NCI-H146 treated with DMSO at 0.1 percent for 48 hours (cell line): Measurements from ENCODE around the gene EPHA4.
A peak's percentile ranks its signal among the peaks of the same experiment; 100 is the strongest.

Experiments
- DNase-seq: peaks from one replicate; lab custom pipeline; 2025; ENCODE audit not compliant: unreplicated experiment; lab: John Stamatoyannopoulos, UW

The EPHA4 gene

DNA sequence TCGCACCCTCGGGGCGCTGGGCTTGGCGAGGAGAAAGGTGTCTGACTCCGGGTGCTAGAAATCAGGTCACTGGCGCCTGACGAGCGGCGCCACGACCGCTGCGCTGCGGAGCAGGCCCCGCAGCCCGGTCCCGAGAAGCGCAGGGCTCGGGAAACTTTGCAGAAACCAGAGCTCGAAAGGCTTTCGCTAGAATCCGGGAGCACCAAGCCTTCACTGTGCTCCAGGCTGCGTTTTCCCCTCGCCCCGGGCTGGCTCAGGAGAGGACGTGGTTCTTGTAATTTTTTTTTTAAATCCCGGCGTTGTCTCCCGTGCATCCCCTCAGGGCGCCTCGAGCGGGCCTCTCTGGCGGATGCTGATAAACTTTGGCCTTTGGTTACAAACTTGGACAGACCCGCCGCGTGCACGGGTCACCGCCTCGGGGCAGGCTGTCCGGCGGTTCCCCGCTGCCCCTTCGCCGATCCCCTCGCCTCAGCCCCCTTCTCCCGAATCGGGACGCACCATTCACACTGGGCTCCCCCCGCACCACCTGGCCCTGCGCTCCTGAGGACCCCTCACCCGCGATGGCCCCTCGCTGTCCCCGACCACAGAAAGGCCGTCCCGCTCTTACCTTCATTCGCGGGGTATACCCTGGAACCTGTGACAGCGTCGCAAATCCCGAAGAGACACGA is 419 bp downstream of the EPHA4 start:
- DNase-seq: no peak

DNA sequence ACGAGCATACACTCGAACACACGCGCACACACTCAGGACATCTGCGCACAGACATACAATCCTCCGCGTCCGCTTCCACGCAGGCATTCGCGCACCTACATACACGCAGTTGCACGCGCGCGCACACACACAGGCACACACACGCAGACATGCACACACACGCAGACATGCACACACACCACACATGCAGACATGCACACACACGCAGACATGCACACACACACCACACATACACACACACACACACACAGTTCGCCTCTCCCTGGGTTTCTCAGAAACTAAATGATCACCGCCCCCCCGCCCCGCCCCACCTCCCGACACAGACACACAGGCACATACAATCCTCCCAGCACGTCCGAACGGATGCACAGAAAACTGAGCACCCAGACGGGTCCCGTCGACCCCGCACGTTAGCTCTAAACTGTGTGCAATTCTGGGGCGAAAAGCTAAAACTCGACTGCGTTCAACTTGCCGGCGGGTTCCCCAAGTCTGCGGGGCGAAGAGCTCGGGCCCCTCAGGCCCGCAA is 1.0 kb downstream of the EPHA4 start:
- no peak for DNase-seq

DNA sequence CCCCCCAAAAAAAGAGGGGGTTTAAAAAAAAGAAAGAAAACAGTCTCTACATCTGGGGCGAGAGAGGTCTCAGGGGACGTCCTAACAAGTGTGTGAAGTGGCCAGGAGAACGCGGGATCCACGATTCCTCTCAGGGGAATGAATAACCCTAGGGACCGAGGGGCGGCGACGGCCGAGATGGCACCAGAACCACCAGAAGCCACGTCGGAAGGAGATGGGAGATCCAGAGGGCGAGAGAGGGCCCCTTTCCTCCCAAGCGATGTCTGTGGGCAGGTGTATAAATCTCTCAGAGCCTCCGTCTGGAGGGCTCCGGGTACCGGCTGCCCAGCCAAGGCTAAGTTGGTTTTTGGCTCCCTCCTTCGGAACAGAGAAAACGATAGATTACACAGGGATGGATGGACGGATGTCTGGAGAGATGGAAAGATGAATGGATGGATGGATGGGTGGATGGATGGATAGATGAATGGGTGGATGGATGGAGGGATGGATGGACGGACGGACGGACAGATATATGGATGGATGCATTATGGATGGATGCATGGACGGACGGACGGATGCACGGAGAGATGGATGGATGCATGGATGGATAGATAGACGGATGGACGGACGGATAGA is 1.7 kb downstream of the EPHA4 start:
- DNase-seq: peak; percentile 4

DNA sequence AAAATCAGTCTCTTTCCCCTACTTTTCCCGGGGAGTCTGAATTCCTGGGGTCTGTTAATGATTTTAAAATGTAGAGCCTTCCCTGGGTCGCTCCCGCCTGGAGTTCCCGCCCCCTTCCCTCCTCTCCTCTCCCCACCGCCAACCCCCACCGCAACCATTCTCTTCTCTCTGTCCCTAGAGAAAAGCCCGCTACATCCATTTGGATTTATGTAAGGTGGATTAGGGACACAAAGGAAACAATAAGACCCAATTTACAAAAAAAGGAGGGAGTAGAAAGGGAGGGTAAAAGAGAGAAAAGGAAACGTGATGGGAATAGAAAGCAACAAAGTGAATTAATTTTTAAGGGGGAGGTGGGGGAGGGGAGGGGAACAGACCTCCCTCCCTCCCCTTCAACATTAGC is 2.2 kb downstream of the EPHA4 start:
- no peak for DNase-seq

DNA sequence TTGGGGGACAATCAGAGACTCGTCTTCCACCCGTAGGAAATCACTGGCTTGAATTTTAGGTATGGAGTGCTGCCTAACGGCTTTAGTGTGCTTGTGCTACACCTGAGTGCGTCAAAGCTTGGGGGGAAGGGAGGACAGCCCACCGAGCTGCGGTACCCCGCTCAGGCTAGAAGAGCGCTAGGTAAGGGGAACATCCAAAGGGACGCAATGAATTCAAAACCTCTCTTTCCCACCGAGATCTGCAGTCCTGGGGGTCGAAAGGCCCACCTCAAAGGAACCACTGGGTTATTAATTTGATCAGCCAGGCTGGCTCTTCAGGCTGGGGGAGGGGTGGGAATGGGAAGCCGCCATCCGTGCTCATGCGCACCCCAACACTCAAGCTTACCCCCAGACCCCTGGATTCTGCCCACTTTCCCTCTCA is 2.7 kb downstream of the EPHA4 start:
- DNase-seq: no peak

DNA sequence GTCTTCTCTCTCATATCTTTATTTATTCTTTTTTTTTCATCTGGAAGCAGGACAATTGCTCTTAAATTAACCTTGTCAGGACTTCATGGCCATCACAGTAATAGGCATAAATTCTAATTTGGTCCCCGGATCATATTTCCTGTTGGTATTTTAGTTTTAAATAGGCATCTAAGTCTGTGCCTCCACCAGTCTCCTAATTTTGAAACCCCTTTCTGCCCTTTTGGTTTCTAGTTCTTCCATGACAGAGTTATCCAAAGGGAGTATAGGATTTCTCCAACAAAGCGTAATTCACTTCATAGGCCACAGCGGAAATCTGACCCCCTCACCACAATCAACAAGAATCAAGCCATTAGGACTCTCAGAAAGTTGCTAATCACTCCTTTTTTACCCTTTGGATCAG is 3.8 kb downstream of the EPHA4 start:
- no peak for DNase-seq

DNA sequence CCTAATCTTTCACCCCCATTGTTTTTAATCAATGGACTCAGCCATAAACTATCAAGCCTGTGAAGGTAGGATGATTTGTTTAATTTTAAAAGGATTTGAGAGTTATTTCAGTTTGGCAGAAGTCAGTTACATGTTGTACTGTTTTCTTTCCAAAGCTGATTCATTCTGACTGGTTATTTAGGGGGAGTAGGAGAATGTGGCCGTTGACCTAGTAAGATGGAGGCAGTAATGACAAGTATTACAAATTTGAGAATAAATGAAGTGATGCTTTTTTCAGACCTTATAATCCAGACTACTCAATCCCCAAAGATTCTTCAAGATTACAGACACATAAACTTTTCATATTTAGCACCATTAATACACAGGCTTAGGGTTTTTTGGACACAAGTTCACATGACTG is 4.3 kb downstream of the EPHA4 start:
- no peak for DNase-seq

DNA sequence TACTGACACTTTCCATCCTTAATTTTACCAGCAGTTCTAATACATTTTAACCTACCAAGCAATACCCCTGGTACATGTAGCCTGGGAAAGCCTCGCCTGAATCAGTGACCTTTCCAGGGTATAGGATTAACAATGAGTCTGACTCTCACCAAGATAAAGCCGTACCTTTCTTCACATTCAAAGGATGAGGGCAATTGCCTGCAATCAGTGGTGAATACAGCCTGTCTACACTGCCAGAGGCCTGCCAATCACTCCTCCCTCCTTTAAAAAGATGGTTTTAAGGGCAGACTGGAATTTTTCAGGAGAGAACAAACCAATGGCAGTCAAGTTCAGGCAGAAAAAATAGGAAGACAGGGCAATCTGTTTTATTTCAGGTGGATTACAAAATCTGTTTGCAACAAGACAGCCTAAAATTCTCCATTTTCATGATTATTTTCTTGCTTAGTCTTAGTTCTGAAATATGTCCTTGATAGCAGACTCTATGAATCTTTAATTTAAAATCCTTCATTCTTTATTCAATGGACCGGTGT is 4.8 kb downstream of the EPHA4 start:
- no peak for DNase-seq

DNA sequence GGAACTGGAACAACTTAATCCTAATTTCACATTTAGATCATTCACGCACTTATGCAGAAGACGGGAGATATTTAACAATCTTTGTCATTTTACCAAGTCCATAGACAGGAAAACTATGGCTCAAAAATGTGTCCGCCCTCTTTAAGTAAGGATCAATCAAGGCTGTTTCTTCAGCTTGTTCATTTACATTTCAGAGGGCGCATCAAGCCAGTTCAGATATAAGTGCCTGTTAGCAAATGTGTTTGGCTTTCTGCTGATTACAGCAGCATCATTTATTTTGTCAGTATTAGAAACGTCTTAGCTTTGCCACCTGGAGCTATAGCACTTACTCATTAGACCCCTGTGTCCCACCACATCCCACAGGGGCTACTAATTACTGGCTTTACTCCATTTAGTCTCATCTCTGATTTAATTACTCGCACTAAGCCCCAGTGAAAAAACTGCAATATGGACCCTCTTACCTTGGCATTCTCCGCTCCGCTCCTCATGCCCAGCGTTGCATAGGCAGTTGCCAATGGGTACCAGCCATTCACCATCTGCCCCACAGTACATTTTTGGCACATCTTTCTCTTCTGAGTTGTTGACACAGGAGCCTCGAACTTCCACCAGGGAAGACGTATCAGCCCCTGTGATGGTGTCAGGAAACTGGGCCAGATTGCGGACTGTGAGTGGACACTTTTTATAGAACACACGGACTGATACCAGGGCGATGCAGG is 8.7 kb downstream of the EPHA4 start:
- no peak for DNase-seq

DNA sequence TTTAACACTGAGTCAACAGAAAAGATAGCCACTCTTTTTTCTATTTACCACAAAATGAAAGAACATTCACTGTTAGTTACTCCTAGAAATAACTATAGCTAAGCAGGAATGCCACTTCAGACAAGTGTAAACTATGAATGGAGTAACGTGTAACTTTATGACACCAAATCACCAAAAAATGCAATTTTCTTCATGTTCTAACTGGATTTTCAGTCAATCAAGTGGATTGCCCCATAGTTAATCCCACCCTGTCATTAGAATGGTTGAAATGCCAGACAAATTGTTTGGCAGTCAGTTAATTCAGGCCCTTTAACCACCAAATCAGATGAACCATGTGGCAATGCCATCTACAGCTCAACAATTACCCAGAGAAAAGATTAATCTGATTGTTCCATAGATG is 9.9 kb downstream of the EPHA4 start:
- no peak for DNase-seq

DNA sequence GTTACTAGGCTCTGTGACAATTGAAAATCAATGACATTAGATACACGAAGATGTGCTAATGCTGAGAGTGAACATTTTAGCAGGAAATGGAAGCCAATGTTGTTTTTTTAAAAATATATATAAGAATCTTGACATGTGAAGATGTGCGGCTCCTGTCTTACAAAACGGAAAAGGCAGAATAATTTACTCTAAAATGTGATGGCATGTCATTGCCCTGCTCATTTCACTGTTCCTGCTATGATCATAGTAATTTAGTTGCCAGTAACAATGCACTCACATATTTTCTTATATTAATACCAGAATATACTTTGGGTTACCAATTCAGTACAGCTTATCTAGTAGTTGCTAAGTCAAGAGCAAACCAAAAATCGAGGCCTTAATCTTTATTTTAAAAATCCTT is 10.3 kb downstream of the EPHA4 start:
- no peak for DNase-seq

DNA sequence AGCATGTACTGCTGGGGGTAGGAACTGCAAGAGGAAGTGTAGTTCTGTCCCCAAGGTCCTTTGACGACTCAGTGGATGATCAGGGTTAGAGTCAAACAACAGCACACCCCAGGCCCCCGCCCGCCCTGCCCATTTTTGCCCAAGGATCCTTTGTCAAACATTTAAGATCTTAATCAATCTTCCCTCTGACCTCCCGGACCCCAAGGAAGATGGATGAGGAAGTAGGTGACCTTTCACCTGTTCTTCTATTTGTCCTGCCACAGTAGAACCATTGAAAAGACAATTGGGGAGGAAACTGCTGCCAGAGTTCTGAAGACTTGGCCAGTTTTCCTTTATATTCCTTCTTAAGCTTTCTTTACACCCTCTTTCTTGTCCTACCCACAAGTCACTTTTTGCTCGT is 12.1 kb downstream of the EPHA4 start:
- DNase-seq: no peak

DNA sequence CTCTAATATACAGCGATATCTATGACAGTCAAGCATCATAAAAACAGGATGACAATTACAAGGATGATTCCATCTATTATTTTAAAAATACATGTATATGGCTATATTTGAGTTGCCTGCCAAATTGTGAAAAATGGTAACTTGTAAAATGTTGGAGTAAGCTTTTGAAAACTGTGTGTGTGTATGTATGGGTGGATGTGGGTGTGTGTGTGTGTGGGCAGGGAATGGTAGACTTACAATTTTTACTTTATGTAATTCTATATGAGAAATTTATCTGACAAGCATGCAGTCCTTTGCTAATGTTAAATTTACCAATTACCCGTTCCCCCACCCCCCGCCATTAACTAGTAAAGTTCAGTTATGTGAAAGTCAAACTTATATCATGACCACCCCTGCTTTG is 14.0 kb downstream of the EPHA4 start:
- no peak for DNase-seq

DNA sequence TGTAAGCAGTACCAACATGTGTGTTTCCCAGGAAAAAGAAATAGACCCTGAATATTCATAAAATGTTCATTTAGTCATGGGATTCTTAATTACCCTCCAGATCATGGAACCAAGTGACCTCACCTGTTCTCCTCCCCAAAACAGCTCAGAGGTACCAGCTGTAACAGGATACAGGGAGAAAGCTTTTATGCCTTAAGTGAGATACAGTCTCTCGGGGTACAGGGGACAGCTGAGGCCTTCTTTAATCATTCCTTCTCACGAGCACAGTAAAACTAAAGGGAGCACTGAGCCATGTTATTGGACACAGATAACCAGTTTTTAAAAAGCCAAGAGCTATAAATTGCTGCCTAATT is 16.6 kb downstream of the EPHA4 start:
- no peak for DNase-seq

DNA sequence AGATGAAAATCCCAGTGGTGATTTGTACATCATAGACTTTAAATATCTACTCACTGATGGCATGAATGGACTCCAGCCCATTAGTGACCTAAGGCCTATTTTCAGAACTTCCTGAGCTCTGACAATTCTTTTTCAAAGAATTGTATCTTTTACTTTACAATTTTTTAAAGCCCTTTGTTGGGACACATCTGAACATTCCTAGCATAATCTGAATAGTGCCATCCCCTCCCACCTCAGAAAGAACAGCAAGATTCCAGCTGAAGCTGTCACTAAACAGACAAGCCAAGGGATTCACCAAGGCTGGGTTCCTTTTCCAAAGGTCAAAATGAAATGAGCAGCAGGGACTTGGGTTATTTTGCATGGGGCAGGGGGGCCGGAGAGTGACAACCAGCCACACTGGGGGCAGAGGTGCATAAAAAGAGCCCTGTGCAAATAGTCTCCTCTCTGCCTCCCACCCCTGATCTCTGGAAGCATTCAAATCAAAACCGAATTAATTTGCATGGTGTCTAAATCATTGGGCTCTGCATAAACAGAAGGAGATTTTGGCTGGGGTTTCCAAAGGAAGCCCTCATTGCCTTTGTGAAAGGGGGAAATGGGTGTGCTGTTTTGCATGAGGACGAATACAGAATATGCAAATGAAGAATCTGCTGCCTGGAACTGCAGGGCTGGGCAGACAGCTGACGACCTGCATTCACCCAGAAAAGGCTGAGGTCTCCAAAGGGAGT is 17.2 kb downstream of the EPHA4 start:
- DNase-seq: no peak

DNA sequence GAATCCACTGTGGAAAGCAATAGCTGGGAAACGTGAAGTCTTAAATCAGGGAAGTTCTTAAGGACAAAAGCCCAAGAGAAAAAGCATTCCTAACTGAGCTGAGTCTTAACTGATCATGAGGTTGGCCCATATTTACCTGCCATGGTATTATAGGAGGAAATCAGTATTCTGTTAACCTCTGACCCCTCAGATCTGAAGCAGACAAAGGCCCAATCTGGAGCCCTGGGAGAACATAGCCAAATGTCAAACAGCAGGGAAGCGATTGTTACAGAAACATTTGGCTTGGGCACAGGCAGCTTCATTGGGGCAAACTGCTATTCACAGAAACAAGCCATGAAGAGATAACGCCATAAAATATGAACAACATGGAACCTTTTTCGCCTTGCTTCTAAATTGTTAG is 18.8 kb downstream of the EPHA4 start:
- DNase-seq: peak; percentile 83

DNA sequence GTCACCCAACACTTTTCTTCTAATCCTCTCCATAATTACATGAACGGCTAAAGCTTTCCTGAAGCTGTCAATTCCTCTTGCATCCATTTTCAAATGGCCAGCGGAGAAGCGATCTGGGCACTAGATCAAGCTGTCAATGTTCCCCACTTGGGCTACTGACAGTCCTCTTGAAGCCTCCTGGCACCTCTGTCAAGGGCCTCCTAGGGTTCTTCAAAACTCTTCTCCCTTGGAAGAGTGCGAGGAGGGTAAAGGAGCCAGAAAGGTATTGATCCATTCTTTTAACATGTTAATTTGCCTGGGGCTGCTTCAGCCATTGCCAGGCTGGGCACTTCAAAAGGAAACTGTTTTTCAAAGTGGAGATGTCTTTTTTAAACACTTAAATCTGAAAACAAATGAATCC is 19.8 kb downstream of the EPHA4 start:
- no peak for DNase-seq

DNA sequence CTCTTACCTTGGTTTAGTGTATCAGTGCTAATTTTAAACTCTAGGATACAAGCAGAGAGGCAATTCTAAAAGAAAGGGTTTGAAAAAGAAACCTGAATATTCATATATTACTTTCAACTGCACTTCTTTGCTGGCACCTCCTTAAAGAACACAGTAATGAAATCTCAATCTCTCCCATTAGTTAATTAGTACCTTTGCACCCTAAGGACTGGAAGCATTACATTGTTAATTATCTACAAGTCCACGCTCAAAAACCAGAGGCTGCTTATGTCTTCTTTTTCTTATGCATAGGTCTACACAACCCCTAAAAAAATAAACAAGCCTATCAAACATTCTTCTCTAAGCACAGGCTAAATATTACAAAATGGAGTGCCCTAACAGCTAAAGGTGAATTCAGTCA is 20.2 kb downstream of the EPHA4 start:
- no peak for DNase-seq

DNA sequence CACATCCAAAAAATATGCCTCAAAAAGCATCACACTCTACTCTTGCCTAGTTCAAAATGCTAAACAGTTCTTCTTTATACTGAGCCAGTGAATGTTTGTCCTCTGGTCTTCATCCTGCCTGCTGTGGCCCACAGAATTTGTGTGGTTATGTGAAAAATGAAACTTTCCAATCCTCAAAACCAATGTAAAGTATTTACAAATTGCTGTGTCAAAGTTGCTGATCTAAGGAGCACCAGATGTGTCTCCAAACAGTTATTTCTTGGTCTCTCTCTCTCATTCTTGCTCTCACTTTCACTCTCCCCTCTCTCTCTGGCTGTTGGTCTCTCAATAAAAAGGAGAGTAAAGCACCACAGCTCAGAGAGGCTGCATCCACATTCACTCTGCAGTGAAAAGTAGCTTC is 23.0 kb downstream of the EPHA4 start:
- DNase-seq: no peak

DNA sequence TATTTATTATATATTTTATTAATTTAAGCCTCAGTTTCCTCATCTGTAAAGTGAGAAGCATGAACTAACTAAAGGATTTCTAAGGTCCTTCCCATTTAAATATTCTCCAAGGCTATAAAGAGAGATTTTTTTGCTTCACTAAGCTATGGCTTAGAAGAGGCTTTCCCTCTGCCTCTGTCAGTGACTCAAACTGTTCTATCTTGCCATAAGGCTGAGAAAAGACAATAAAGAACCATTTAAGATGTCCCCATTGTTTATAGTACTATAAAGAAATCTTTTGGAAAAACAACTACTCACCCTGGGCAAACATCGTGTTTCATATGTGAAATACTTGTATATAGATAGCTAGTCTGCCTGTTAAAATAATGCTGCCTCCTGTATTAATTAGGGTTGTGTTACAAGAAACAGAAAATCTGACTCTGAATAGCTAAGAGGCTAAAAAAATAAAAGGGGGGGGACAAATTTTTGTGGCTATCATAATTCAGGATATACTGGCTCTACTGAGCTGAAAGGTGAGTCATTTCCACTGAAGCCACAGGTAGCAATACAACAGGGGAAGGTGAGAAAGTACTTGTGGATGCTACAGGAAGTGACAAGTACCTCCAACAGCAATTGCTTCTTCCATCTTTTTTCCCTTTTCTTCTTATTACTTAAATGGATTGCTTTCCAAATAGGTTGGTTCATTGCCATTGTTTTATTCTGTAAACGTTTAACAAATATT is 25.4 kb downstream of the EPHA4 start:
- DNase-seq: no peak
